Retinal pigment epithelial cell (primary cell): ENCODE measurements around the gene PRPF31.

Source experiments
- DNase-seq: peaks from one replicate; pipeline ENCODE4 v3.0.0-alpha.2; 2010; ENCODE audit warnings: low read depth
- H3K4me3 ChIP-seq: 2 replicates; pipeline ENCODE4 v1.5.1; 2011; ENCODE audit warnings: mild to moderate bottlenecking, low read length, control low read depth, moderate library complexity
- CTCF ChIP-seq: conservative IDR thresholded peaks from 2 replicates; pipeline ENCODE4 v1.5.1; 2011; ENCODE audit warnings: low read depth, low read length, control low read depth, inconsistent platforms

Gene PRPF31

GRCh38 chr19:54173359-54173699, 57.8 kb downstream of the PRPF31 start:
- no peak for DNase-seq
- TF ChIP-seq CTCF = no peak
- H3K4me3 ChIP-seq = no peak overlapping the region

GRCh38 chr19:54173951-54174834, 58.6 kb downstream of the PRPF31 start:
- H3K4me3 ChIP-seq = no peak overlapping the region
- no peak for DNase-seq
- TF ChIP-seq CTCF = no peak

- no peak for DNase-seq
- TF ChIP-seq CTCF = no peak
- H3K4me3 ChIP-seq = no peak overlapping the region
These were observed 63.2 kb downstream of the PRPF31 start for GRCh38 chr19:54178581-54179261.

GRCh38 chr19:54179262-54179852, 63.8 kb downstream of the PRPF31 start:
- no peak for DNase-seq
- TF ChIP-seq CTCF = no peak
- H3K4me3 ChIP-seq = no peak overlapping the region

- no peak overlapping the region for H3K4me3 ChIP-seq
- TF ChIP-seq CTCF = peak; percentile 63
- peak; percentile 54 for DNase-seq
These were observed 64.4 kb downstream of the PRPF31 start for GRCh38 chr19:54179921-54180461.

GRCh38 chr19:54180691-54181091, 65.1 kb downstream of the PRPF31 start:
- no peak for DNase-seq
- TF ChIP-seq CTCF = no peak
- H3K4me3 ChIP-seq = no peak overlapping the region
